Heart left ventricle (tissue), 16 donors: ENCODE results near the gene TBL1X. TPM values are rescaled to one million over a fixed set of nuclear protein-coding genes. Genes with fewer than 3 reads are reported as not detected.

Experiments used
- ATAC-seq, 4 donors: fragments of 200-7000 bp; cut with Tn5 transposase; one replicate each; pipeline ENCODE4 v1.9.1; 2020 to 2022; ENCODE audit warnings: moderate library complexity in 4 of 4, mild to moderate bottlenecking in 3 of 4, moderate number of reproducible peaks in 1 of 4
- DNase-seq, 5 donors: peaks; one replicate each; pipeline ENCODE4 v3.0.0-alpha.2; 2020
- H3K27ac ChIP-seq, 12 donors: fragments of 200-600 bp; sonication (generic) in 4 of 12; one replicate each; pipeline versions ENCODE4 v1.5.0 to v1.8.0; 2016 to 2022; ENCODE audit warnings: mild to moderate bottlenecking in 2 of 12
- H3K27me3 ChIP-seq, 9 donors: fragments of 200-600 bp; sonication (generic) in 2 of 9; one replicate each; pipeline versions ENCODE4 v1.5.1 to v1.8.0; 2016 to 2022; ENCODE audit warnings: mild to moderate bottlenecking in 3 of 9
- H3K36me3 ChIP-seq, 9 donors: fragments of 200-600 bp; sonication (generic) in 2 of 9; one replicate each; pipeline versions ENCODE4 v1.5.0 to v1.8.0; 2018 to 2022; ENCODE audit warnings: mild to moderate bottlenecking in 2 of 9
- H3K4me1 ChIP-seq, 12 donors: fragments of 200-600 bp; sonication (generic) in 4 of 12; one replicate each; pipeline versions ENCODE4 v1.5.0 to v1.8.0; 2016 to 2022; ENCODE audit warnings: mild to moderate bottlenecking in 3 of 12
- H3K4me3 ChIP-seq, 12 donors: fragments of 200-600 bp; sonication (generic) in 4 of 12; one replicate each; pipeline versions ENCODE4 v1.5.0 to v1.8.0; 2017 to 2022; ENCODE audit warnings: mild to moderate bottlenecking in 9 of 12, moderate library complexity in 4 of 12
- H3K9me3 ChIP-seq, 12 donors: fragments of 200-600 bp; sonication (generic) in 4 of 12; one replicate each; pipeline versions ENCODE4 v1.5.0 to v1.8.0; 2016 to 2022; ENCODE audit warnings: mild to moderate bottlenecking in 1 of 12
- POLR2A ChIP-seq, 2 donors: fragments of 450-650 bp; IDR thresholded peaks; one replicate each; pipeline ENCODE4 v1.6.1; 2017; ENCODE audit warnings: antibody characterized with exemption in 2 of 2, mild to moderate bottlenecking in 2 of 2, moderate library complexity in 2 of 2
- WGBS, 4 donors: extraction: QIAGEN DNeasy Blood & Tissue Kit in 2 of 4; methylation state at CpG; one replicate each; pipeline versions ENCODE4 v1.1.5 to v1.1.7; 2013 to 2018; 5-methylcytosine and 5-hydroxymethylcytosine counted together
- intact Hi-C, 10 donors: fragments of 100-400 bp; cut with DNase I; formaldehyde crosslinking; loops; one replicate each; pipeline versions ENCODE4 v1.11.1 to v1.14.2; 2022
- polyA plus RNA-seq, 2 donors: library from polyadenylated mRNA; stranded (reverse); fragments of 200-250 nt; gene quantifications; one replicate each; pipeline ENCODE4 v1.2.3, GENCODE V29; 2013
- total RNA-seq, 9 donors: library from RNA; depleted of rRNA in 2 of 9; stranded (reverse); fragments of >200 nt in 2 of 9; fragmentation: NEBNext Ultra II Directional in 3 of 9; extraction: Animal tissue kit (Norgen Biotek cat#: 25700) in 3 of 9; gene quantifications; one replicate each; pipeline versions ENCODE4 v1.1.0 to v1.2.4, GENCODE V29; 2016 to 2023
- TF ChIP-seq, protein P1 (sequence below), 12 donors: fragments of 200-600 bp; sonication (generic) in 4 of 12; IDR thresholded peaks; one replicate each; pipeline versions ENCODE4 v1.5.0 to v1.8.0; 2018 to 2022; ENCODE audit warnings: antibody characterized with exemption in 12 of 12, mild to moderate bottlenecking in 5 of 12
- donor health status: ischemic (EF 13 %, LVEDD 7.1; RV severe dilation, severe dysfunction).
- donor health status: healthy with polysubstance abuse.
- donor health status: DM: no; HTN: yes; CAD: no.
- donor health status: DM: no; HTN: no; CAD: no.
- donor health status: ischemic (EF 25% LVEDD 6.9; RV normal size, moderate dysfunction).
- donor health status: ischemic (EF 25% LVEDD 5.7; RV mildly dilated, moderate dysfunction).
- donor health status: healthy.
- donor health status: DM: yes; HTN: yes; CAD: no.
- donor health status: ischemic (EF 35%, LVEDD 5.7; RV mildly dilated, moderate dysfunction).
- donor health status: nonischemic (EF 11% LVEDD 7.7; RV severe dilation, severe dysfunction).
- donor health status: DM: yes; HTN: yes; CAD: no.
- donor health status: PGD.
- donor health status: ischemic (EF 29% LVEDD 5.4; RV normal size, mild dysfunction).
- donor health status: nonischemic (EF 23%, LVEDD 6.1; RV moderate dilation, normal function).

The TBL1X gene
- total and polyA plus RNA-seq, 11 donors: 2.4 to 30.7 (median 9.7) TPM

DNA sequence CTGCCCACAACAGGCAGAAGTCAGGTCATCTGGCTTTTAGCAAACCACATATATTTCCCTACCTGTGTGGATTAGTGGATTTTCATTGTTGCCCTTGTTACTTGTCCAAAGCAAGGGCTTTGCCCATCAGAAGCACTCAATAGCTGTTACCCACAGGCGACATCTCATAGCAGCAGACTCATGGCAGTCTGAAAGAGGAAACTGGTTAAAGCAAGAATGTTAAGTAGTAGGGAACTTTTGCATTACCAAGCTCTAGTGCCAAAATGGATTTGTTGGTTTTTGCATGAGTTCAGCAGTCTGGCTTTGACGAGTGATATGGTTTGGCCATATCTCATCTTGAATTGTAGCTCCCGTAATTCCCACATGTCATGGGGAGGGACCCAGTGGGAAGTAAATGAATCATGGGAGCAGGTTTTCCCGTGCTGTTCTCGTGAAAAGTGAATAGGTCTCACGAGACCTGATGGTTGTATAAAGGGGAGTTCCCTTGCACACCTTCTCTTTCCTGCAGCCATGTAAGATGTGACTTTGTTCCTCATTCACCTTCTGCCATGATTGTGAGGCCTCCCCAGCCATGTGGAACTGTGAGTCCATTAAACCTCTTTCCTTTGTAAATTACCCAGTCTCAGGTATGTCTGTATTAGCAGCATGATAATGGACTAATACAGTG is 192.9 kb downstream of the TBL1X start:
- Histone ChIP-seq H3K27ac (no peak overlapping the region), H3K4me1 (peaks cover 0 to 6% (median 0%) of the 10 kb centered on the region in 12 donors), H3K4me3 (no peak overlapping the region), H3K9me3 (no peaks in the 10 kb centered on the region), H3K36me3 (no peaks in the 10 kb centered on the region), H3K27me3 (no peaks in the 10 kb centered on the region)
- 87 to 91% (median 90%) methylated on average over 6 of the region's 6 CpGs for WGBS, 4 donors
- TF ChIP-seq POLR2A (IDR thresholded peaks at IDR 0.05): no peak
- TF ChIP-seq, protein P1, sequence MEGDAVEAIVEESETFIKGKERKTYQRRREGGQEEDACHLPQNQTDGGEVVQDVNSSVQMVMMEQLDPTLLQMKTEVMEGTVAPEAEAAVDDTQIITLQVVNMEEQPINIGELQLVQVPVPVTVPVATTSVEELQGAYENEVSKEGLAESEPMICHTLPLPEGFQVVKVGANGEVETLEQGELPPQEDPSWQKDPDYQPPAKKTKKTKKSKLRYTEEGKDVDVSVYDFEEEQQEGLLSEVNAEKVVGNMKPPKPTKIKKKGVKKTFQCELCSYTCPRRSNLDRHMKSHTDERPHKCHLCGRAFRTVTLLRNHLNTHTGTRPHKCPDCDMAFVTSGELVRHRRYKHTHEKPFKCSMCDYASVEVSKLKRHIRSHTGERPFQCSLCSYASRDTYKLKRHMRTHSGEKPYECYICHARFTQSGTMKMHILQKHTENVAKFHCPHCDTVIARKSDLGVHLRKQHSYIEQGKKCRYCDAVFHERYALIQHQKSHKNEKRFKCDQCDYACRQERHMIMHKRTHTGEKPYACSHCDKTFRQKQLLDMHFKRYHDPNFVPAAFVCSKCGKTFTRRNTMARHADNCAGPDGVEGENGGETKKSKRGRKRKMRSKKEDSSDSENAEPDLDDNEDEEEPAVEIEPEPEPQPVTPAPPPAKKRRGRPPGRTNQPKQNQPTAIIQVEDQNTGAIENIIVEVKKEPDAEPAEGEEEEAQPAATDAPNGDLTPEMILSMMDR (IDR thresholded peaks at IDR 0.05): no peak
- ATAC-seq (no peak), DNase-seq (no peak)
- intact Hi-C loops: no loop called here

GRCh38 chrX:9658409-9658808 is 193.6 kb downstream of the TBL1X start:
- Histone ChIP-seq H3K27ac (no peak overlapping the region), H3K36me3 (no peaks in the 10 kb centered on the region), H3K4me1 (peaks cover 0 to 6% (median 0%) of the 10 kb centered on the region in 12 donors), H3K9me3 (no peaks in the 10 kb centered on the region), H3K27me3 (no peaks in the 10 kb centered on the region), H3K4me3 (no peak overlapping the region)
- TF ChIP-seq, protein P1 (IDR thresholded peaks at IDR 0.05): no peak
- TF ChIP-seq POLR2A (IDR thresholded peaks at IDR 0.05): no peak
- DNase-seq (no peak), ATAC-seq (no peak)
- WGBS, 4 donors: 75 to 81% (median 79%) methylated on average over 4 of the region's 4 CpGs
- intact Hi-C loops: no loop called here

GRCh38 chrX:9659571-9660195 is 194.8 kb downstream of the TBL1X start:
- Histone ChIP-seq H3K27ac (peak overlapping the region in 2 of 12 donors; percentile 9 to 20), H3K9me3 (no peaks in the 10 kb centered on the region), H3K4me3 (no peak overlapping the region), H3K36me3 (no peaks in the 10 kb centered on the region), H3K4me1 (peaks cover 0 to 6% (median 0%) of the 10 kb centered on the region in 12 donors), H3K27me3 (no peaks in the 10 kb centered on the region)
- DNase-seq (no peak), ATAC-seq (peak in 2 of 4 donors; percentile 28 to 34)
- WGBS, 4 donors: 73 to 80% (median 77%) methylated on average over 17 of the region's 17 CpGs
- intact Hi-C loops: loop anchor here in 1 of 10 donors (10.0 kb wide), 1 partner anchor 195 kb away; the partner anchor contains the start of gene TBL1X
- TF ChIP-seq POLR2A (IDR thresholded peaks at IDR 0.05): no peak
- TF ChIP-seq, protein P1 (IDR thresholded peaks at IDR 0.05): no peak

DNA sequence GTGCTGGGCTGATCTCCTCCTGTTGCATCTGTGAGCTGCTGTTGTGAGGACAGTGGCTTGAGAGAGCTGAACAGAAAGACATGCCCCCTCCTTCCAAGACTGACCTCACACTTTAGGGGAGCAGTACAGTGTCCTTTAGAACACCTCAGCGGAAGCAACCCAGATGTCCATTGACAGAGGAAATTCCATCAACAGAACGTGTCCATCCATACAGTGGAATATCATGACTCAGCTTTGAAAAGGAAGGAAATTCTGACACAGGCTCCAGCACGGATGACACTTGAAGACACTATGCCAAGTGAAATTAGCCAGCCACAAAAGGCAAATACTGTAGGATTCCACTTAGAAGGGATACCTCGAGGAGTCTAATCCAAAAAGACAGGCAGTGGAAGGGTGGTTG is 197.3 kb downstream of the TBL1X start:
- ATAC-seq: peak in 1 of 4 donors; percentile 41
- H3K4me1 ChIP-seq: peaks cover 0 to 2% (median 0%) of the 10 kb centered on the region in 12 donors
- TF ChIP-seq POLR2A (IDR thresholded peaks at IDR 0.05): no peak
- TF ChIP-seq, protein P1 (IDR thresholded peaks at IDR 0.05): no peak
- H3K27me3 ChIP-seq: no peaks in the 10 kb centered on the region
- H3K36me3 ChIP-seq: no peaks in the 10 kb centered on the region
- no peak for DNase-seq
- H3K9me3 ChIP-seq: no peaks in the 10 kb centered on the region
- 45 to 74% (median 57%) methylated on average over 4 of the region's 4 CpGs for WGBS, 4 donors
- no peak overlapping the region for H3K27ac ChIP-seq
- H3K4me3 ChIP-seq: no peak overlapping the region
- intact Hi-C loops: loop anchor here in 1 of 10 donors (10.0 kb wide), 1 partner anchor 197 kb away; the partner anchor contains the start of gene TBL1X
